Measurements from ENCODE around the gene AIPL1.

AIPL1 gene

GRCh38 chr17:6464446-6465041 lies 29.6 kb upstream of the AIPL1 start:
- H3K4me1 ChIP-seq (ENCODE audit: control insufficient read depth, low read depth, low read length): peaks cover 17% of the 10 kb centered on the region
- no peak overlapping the region for H3K4me3 ChIP-seq (ENCODE audit: low read length)
- H3K9me3 ChIP-seq (ENCODE audit: control insufficient read depth, low read depth, low read length): no peaks in the 10 kb centered on the region
- no peaks in the 10 kb centered on the region for H3K27me3 ChIP-seq (ENCODE audit: control insufficient read depth, insufficient read depth, low read length)
- no peaks in the 10 kb centered on the region for H3K36me3 ChIP-seq (ENCODE audit: control insufficient read depth, low read depth, low read length)
- H3K27ac ChIP-seq (ENCODE audit: low read length): no peak overlapping the region
- no peak overlapping the region for H3K9ac ChIP-seq (ENCODE audit: low read length)

GRCh38 chr17:6463616-6464445 lies 28.9 kb upstream of the AIPL1 start:
- H3K36me3 ChIP-seq (ENCODE audit: control insufficient read depth, low read depth, low read length): no peaks in the 10 kb centered on the region
- no peak overlapping the region for H3K9ac ChIP-seq (ENCODE audit: low read length)
- no peak overlapping the region for H3K27ac ChIP-seq (ENCODE audit: low read length)

GRCh38 chr17:6462692-6463091 lies 27.8 kb upstream of the AIPL1 start:
- no peak overlapping the region for H3K27ac ChIP-seq (ENCODE audit: low read length)
- H3K9me3 ChIP-seq (ENCODE audit: control insufficient read depth, low read depth, low read length): no peaks in the 10 kb centered on the region
- H3K27me3 ChIP-seq (ENCODE audit: control insufficient read depth, insufficient read depth, low read length): no peaks in the 10 kb centered on the region
- no peak overlapping the region for H3K9ac ChIP-seq (ENCODE audit: low read length)
- H3K4me1 ChIP-seq (ENCODE audit: control insufficient read depth, low read depth, low read length): peaks cover 20% of the 10 kb centered on the region
- H3K36me3 ChIP-seq (ENCODE audit: control insufficient read depth, low read depth, low read length): no peaks in the 10 kb centered on the region
- no peak overlapping the region for H3K4me3 ChIP-seq (ENCODE audit: low read length)

More at GRCh38 chr17:6463616-6464445, 28.9 kb upstream of the AIPL1 start:
- no peaks in the 10 kb centered on the region for H3K27me3 ChIP-seq (ENCODE audit: control insufficient read depth, insufficient read depth, low read length)
- H3K9me3 ChIP-seq (ENCODE audit: control insufficient read depth, low read depth, low read length): no peaks in the 10 kb centered on the region
- H3K4me3 ChIP-seq (ENCODE audit: low read length): no peak overlapping the region
- H3K4me1 ChIP-seq (ENCODE audit: control insufficient read depth, low read depth, low read length): peaks cover 17% of the 10 kb centered on the region

GRCh38 chr17:6461792-6462524 lies 27.0 kb upstream of the AIPL1 start:
- H3K9me3 ChIP-seq (ENCODE audit: control insufficient read depth, low read depth, low read length): no peaks in the 10 kb centered on the region
- H3K4me3 ChIP-seq (ENCODE audit: low read length): no peak overlapping the region
- H3K36me3 ChIP-seq (ENCODE audit: control insufficient read depth, low read depth, low read length): no peaks in the 10 kb centered on the region
- peaks cover 20% of the 10 kb centered on the region for H3K4me1 ChIP-seq (ENCODE audit: control insufficient read depth, low read depth, low read length)
- H3K9ac ChIP-seq (ENCODE audit: low read length): no peak overlapping the region
- no peaks in the 10 kb centered on the region for H3K27me3 ChIP-seq (ENCODE audit: control insufficient read depth, insufficient read depth, low read length)
- no peak overlapping the region for H3K27ac ChIP-seq (ENCODE audit: low read length)

GRCh38 chr17:6461246-6461645 lies 26.3 kb upstream of the AIPL1 start:
- Histone ChIP-seq H3K4me3 (ENCODE audit: low read length) (no peak overlapping the region), H3K27me3 (ENCODE audit: control insufficient read depth, insufficient read depth, low read length) (no peaks in the 10 kb centered on the region), H3K27ac (ENCODE audit: low read length) (no peak overlapping the region), H3K4me1 (ENCODE audit: control insufficient read depth, low read depth, low read length) (peaks cover 20% of the 10 kb centered on the region), H3K36me3 (ENCODE audit: control insufficient read depth, low read depth, low read length) (no peaks in the 10 kb centered on the region), H3K9me3 (ENCODE audit: control insufficient read depth, low read depth, low read length) (no peaks in the 10 kb centered on the region), H3K9ac (ENCODE audit: low read length) (no peak overlapping the region)

DNA sequence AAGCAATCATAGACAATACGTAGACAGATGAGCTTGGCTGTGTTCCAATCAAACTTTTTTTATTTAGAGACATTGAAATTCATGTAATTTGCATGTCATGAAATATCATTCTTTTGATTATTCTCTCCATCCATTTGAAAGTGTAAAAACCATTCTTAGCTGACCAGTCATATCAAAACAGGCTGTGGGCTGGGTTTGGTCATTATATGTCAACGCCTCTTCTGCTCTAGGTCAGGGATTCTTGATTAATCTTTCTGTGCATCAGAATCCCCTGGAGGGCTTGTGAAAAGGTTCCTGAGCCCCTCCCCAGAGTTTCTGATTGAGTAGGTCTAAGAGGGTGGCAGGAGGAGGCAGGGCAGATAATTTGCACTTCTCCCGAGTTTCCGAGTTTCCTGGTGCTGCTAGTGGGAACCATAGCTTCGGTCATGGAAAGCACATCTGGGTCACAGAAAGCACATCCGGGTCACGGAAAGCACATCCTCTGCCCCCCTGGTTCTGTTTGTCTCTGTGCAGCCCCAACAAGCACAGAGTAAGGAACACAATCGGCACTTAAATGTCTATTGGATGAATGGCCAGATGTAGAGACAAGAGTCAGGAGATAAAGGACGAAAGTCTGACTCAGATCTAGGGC lies 25.7 kb upstream of the AIPL1 start:
- Histone ChIP-seq H3K4me1 (ENCODE audit: control insufficient read depth, low read depth, low read length) (peaks cover 20% of the 10 kb centered on the region), H3K4me3 (ENCODE audit: low read length) (no peak overlapping the region), H3K9ac (ENCODE audit: low read length) (no peak overlapping the region), H3K27me3 (ENCODE audit: control insufficient read depth, insufficient read depth, low read length) (no peaks in the 10 kb centered on the region), H3K9me3 (ENCODE audit: control insufficient read depth, low read depth, low read length) (no peaks in the 10 kb centered on the region), H3K36me3 (ENCODE audit: control insufficient read depth, low read depth, low read length) (no peaks in the 10 kb centered on the region), H3K27ac (ENCODE audit: low read length) (no peak overlapping the region)

- Histone ChIP-seq H3K4me1 (ENCODE audit: control insufficient read depth, low read depth, low read length) (peaks cover 29% of the 10 kb centered on the region), H3K27ac (ENCODE audit: low read length) (no peak overlapping the region), H3K9me3 (ENCODE audit: control insufficient read depth, low read depth, low read length) (no peaks in the 10 kb centered on the region), H3K27me3 (ENCODE audit: control insufficient read depth, insufficient read depth, low read length) (no peaks in the 10 kb centered on the region), H3K36me3 (ENCODE audit: control insufficient read depth, low read depth, low read length) (no peaks in the 10 kb centered on the region), H3K9ac (ENCODE audit: low read length) (no peak overlapping the region), H3K4me3 (ENCODE audit: low read length) (no peak overlapping the region)
Measured at GRCh38 chr17:6458460-6458950, 23.6 kb upstream of the AIPL1 start.

DNA sequence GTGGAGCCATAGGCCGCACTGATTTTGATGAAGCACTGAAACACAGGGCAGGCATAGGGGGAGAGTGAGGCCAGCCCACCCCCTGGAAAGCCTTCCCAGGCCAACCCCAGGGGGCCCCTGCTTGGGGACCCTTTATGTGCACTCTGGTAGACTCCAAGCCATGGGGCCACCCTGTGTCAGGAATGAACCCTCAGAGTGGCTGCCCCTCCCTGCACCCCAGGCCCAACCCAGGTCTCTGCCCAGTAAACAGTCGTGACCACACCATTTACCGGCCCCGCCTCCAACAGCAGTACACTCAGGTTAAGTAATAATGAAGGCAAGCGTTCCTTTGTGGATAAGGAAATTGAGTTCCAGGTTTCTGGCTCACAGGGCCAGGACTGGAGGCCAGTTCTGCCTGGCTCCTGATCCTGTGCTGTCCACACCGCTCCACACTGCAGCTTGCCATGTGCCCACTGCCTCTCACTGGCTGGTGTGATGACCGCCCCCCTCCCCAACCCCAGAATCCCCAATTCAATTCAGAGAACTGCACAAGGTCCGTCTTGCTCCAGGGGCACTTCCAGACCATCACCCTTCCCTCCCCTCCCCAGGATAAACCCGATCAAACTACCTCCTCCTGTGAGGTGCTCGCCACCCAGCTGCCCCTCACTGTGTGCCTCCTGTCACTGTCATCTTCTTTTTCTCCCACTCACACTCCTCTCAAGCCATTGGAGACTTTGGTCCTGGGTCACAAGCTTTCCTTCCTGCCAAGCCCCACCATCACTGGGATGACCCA lies 23.0 kb upstream of the AIPL1 start:
- H3K9ac ChIP-seq (ENCODE audit: low read length): no peak overlapping the region
- no peaks in the 10 kb centered on the region for H3K36me3 ChIP-seq (ENCODE audit: control insufficient read depth, low read depth, low read length)
- H3K27me3 ChIP-seq (ENCODE audit: control insufficient read depth, insufficient read depth, low read length): no peaks in the 10 kb centered on the region
- no peak overlapping the region for H3K4me3 ChIP-seq (ENCODE audit: low read length)
- H3K4me1 ChIP-seq (ENCODE audit: control insufficient read depth, low read depth, low read length): peaks cover 29% of the 10 kb centered on the region
- no peak overlapping the region for H3K27ac ChIP-seq (ENCODE audit: low read length)
- no peaks in the 10 kb centered on the region for H3K9me3 ChIP-seq (ENCODE audit: control insufficient read depth, low read depth, low read length)

DNA sequence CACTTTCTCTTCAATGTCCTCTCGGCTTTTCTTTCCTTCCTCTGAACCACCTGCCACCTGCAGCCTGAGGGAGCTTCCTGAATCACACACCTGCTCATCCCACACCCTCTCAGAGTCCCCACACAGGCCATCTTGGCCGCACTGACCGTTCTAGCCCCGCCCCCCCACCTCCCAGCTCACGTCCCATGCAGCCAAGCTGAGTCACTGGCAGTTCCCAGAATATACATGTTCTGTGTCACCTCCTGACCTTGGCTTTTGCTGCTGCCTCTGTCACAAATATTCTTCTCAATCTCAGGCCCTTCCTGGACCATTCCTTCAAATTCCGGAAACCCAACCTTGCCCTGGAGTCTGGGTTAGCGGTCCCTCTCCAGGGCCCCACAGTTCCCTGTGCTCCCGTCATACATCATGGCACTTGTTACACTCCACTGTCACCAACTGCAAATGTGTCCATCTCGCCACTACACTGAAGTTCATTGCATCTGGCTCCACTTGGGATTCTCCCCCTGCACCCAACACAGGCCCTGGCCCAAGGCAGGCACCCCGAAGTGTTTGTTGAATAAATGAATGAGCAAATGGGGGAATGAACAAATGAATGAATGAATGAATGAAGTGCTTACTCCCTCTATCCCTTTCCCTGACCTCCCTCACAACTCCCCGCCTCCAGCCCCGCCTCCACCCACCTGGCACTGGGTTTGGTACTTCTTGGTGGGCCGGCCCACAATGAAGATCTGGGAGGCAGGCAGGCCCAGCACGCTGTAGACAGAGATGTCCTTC lies 22.2 kb upstream of the AIPL1 start:
- Histone ChIP-seq H3K27me3 (ENCODE audit: control insufficient read depth, insufficient read depth, low read length) (no peaks in the 10 kb centered on the region), H3K4me1 (ENCODE audit: control insufficient read depth, low read depth, low read length) (peaks cover 37% of the 10 kb centered on the region), H3K9ac (ENCODE audit: low read length) (no peak overlapping the region), H3K27ac (ENCODE audit: low read length) (no peak overlapping the region), H3K4me3 (ENCODE audit: low read length) (no peak overlapping the region), H3K36me3 (ENCODE audit: control insufficient read depth, low read depth, low read length) (no peaks in the 10 kb centered on the region), H3K9me3 (ENCODE audit: control insufficient read depth, low read depth, low read length) (no peaks in the 10 kb centered on the region)

GRCh38 chr17:6456321-6456720 lies 21.4 kb upstream of the AIPL1 start:
- Histone ChIP-seq H3K9me3 (ENCODE audit: control insufficient read depth, low read depth, low read length) (no peaks in the 10 kb centered on the region), H3K4me1 (ENCODE audit: control insufficient read depth, low read depth, low read length) (peaks cover 37% of the 10 kb centered on the region), H3K27me3 (ENCODE audit: control insufficient read depth, insufficient read depth, low read length) (no peaks in the 10 kb centered on the region), H3K27ac (ENCODE audit: low read length) (no peak overlapping the region), H3K9ac (ENCODE audit: low read length) (no peak overlapping the region), H3K4me3 (ENCODE audit: low read length) (no peak overlapping the region), H3K36me3 (ENCODE audit: control insufficient read depth, low read depth, low read length) (no peaks in the 10 kb centered on the region)
